ENCODE results near the gene COMMD9. TPM values are rescaled to one million over a fixed set of nuclear protein-coding genes. Genes with fewer than 3 reads are reported as not detected.

Gene COMMD9
- total RNA-seq, 4 donors from 2014 or later = 38.0 to 74.6 (median 45.4) TPM

DNA sequence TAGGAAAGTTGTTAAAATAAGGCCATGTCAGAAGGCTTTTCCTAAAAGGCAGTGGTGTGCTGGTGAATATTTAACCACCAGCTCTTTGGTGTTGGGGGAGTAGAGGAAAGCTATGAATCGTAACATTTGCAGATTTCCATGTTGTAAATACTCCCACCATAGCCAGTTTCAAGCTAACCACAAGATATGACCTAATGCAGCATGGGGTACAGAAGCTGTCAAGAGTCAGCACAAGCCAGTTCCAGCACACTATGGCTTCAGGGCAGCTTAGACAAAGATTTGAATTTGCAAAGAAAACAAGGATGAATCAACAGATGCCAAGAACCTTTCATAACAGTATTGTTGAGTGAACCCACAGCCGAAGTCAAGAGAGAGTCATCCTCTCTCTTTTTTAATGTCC, 40.0 kb downstream of the COMMD9 start:
- TF ChIP-seq, protein P1, sequence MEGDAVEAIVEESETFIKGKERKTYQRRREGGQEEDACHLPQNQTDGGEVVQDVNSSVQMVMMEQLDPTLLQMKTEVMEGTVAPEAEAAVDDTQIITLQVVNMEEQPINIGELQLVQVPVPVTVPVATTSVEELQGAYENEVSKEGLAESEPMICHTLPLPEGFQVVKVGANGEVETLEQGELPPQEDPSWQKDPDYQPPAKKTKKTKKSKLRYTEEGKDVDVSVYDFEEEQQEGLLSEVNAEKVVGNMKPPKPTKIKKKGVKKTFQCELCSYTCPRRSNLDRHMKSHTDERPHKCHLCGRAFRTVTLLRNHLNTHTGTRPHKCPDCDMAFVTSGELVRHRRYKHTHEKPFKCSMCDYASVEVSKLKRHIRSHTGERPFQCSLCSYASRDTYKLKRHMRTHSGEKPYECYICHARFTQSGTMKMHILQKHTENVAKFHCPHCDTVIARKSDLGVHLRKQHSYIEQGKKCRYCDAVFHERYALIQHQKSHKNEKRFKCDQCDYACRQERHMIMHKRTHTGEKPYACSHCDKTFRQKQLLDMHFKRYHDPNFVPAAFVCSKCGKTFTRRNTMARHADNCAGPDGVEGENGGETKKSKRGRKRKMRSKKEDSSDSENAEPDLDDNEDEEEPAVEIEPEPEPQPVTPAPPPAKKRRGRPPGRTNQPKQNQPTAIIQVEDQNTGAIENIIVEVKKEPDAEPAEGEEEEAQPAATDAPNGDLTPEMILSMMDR (IDR thresholded peaks at IDR 0.05; ENCODE audit: low read depth) = no peak

DNA sequence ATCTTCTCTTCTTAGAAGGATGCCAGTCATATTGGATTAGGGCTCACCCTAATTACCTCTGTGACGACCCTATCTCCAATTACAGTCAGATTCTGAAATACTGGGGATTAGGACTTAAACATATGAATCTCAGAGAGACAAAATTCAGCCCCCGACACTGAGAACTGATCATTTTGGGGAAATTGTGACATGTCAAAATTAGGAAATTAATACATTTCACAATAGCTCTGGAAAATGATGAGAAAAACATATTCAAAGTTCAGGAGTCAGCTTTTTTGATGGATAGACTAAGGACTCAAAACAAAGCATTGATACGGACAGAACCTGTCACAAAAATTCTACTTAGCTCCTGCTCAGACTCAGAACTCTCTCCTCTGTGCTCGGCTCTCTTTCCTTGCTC, 40.8 kb downstream of the COMMD9 start:
- TF ChIP-seq, protein P1 (IDR thresholded peaks at IDR 0.05; ENCODE audit: low read depth) = no peak

DNA sequence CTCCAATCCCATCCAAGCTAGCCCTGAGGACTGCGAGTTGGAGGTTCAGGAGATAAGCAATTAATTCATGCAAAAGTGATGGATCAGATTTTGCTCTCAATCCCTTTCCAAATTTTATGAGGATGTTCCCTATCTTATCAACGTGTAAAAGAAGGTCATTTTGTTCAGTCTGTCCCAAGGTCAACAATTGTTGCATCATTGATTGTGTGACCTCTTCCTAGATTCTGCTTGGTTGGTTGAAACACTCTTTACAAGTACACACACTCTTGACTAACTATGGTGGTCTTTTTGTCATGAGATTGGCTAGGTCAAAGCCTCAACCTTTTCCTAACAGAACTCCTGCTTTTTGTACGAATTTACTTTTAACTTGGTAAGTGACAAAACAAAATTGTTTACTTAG, 41.7 kb downstream of the COMMD9 start:
- TF ChIP-seq, protein P1 (IDR thresholded peaks at IDR 0.05; ENCODE audit: low read depth) = no peak

DNA sequence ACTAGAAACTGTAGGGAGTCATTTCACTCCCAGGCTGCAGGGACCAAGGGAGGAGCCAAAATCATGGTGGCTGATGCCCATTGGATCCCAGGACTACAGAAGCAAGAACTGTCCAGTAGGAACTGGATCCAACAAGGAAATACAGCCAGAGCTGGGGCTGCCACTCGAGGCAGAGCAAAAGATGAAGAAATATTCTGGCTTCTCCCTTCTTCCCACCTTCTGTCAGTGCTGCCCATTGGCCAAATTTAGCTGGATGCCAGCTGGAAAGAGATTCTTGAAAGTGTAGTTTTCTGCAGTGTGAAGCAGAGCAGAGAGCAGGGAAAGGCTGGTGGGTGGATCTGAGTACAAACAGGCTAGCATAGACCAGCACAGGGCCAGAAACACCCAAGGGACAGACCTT, 45.6 kb downstream of the COMMD9 start:
- TF ChIP-seq, protein P1 (IDR thresholded peaks at IDR 0.05; ENCODE audit: low read depth) = no peak

DNA sequence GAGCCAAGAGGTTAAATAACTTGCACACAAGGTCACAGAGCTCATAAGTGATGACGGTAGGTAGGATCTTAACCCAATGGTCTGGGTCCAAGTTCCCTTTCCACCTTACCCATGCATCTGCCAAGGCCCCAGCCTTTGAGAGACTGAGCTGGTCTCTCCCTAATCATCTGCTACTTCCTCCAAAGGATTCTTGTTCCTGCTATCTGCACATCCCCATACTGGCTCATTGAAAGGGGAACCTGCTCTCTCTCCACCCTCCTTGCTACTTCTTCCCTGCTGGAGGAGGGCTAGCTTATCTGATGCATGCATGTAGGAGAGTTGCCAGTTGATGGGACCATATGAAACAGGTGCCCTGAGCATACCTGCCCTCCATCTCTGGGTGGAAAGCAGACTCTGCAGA, 47.7 kb downstream of the COMMD9 start:
- TF ChIP-seq, protein P1 (IDR thresholded peaks at IDR 0.05; ENCODE audit: low read depth) = no peak

DNA sequence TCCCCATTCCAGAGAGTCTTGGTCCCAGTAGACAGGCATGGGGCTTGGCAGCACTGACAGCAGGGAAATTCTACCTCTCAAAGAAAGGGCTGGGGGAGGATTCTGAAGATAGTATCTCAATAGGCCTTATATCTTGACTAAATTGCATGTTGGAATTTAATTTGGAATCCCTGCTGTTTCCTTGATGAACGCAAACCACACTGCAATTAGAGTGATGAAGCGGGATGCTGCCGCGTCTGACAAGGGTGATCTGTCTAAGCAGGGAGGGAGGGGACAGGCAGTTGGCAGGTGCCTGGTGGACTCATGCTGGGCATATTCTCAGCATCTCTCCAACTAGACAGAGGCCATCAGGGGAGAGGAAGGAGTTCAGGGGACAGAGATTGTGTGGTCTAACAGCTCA, 48.4 kb downstream of the COMMD9 start:
- TF ChIP-seq, protein P1 (IDR thresholded peaks at IDR 0.05; ENCODE audit: low read depth) = no peak

DNA sequence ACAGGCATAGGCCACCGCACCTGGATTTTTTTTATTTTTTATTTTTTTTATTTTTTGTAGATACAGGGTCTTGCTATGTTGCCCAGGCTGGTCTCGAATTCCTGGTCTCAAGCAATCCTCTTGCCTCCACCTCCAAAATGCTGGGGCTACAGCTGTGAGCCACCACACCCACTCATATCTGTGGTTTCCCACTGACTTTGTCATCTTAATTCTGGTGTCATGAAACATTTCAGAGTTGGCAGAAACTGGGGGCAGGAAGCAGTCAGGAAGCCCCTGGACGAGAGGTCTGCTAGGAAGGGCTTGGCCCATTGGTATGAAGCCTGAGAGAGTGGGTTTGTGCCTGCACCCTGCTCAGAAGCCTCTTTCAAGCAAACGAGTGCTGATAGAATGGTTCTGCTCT, 49.1 kb downstream of the COMMD9 start:
- TF ChIP-seq, protein P1 (IDR thresholded peaks at IDR 0.05; ENCODE audit: low read depth) = no peak
